DOHH2 (cell line): Measurements from ENCODE around the gene MAML2.

Experiments used
- H3F3A ChIP-seq: fragments of 200-600 bp; sonication (generic), shearing (Covaris generic); 2 replicates; pipeline ENCODE4 v1.6.0; 2016; ENCODE audit warnings: antibody characterized with exemption, mild to moderate bottlenecking; ENCODE audit not compliant: control insufficient read depth, insufficient read depth
- H3K27ac ChIP-seq: fragments of 200-600 bp; sonication (generic); 2 replicates; pipeline ENCODE4 v1.5.1; 2014; ENCODE audit warnings: low read depth, mild to moderate bottlenecking, low read length, moderate library complexity
- H3K27me3 ChIP-seq: fragments of 200-600 bp; sonication (generic); 2 replicates; pipeline ENCODE4 v1.6.1; 2014; ENCODE audit warnings: mild to moderate bottlenecking, low read length, mixed read lengths; ENCODE audit not compliant: control insufficient read depth
- H3K36me3 ChIP-seq: fragments of 200-600 bp; sonication (generic); 2 replicates; pipeline ENCODE4 v1.6.1; 2014; ENCODE audit warnings: mild to moderate bottlenecking, low read length, moderate library complexity, mixed read lengths; ENCODE audit not compliant: control insufficient read depth
- H3K4me1 ChIP-seq: fragments of 200-600 bp; sonication (generic); 2 replicates; pipeline ENCODE4 v1.6.1; 2014; ENCODE audit warnings: mild to moderate bottlenecking, low read length, mixed read lengths; ENCODE audit not compliant: control insufficient read depth
- H3K4me2 ChIP-seq: fragments of 200-600 bp; sonication (generic); 2 replicates; pipeline ENCODE4 v1.6.0; 2014; ENCODE audit warnings: mild to moderate bottlenecking, low read length, moderate library complexity
- H3K4me3 ChIP-seq: fragments of 200-600 bp; sonication (generic); 2 replicates; pipeline ENCODE4 v1.5.1; 2014; ENCODE audit warnings: mild to moderate bottlenecking, low read length, mixed read lengths
- H3K79me2 ChIP-seq: fragments of 200-600 bp; sonication (generic); 2 replicates; pipeline ENCODE4 v1.6.1; 2014; ENCODE audit warnings: mild to moderate bottlenecking, low read length, mixed read lengths; ENCODE audit not compliant: control insufficient read depth
- H3K9me2 ChIP-seq: fragments of 200-600 bp; sonication (generic); replicated peaks from 2 replicates; pipeline ENCODE4 v1.6.1; 2014; ENCODE audit warnings: mild to moderate bottlenecking, low read length, mixed read lengths; ENCODE audit not compliant: control insufficient read depth
- H3K9me3 ChIP-seq: fragments of 200-600 bp; sonication (generic); 2 replicates; pipeline ENCODE4 v1.6.1; 2014; ENCODE audit warnings: antibody characterized with exemption, low read length, mixed read lengths; ENCODE audit not compliant: control insufficient read depth, insufficient read depth
- H4K20me1 ChIP-seq: fragments of 200-600 bp; sonication (generic); 2 replicates; pipeline ENCODE4 v1.6.0; 2014; ENCODE audit warnings: low read depth, mild to moderate bottlenecking, antibody characterized with exemption, low read length, moderate library complexity; ENCODE audit not compliant: control insufficient read depth, insufficient read depth
- CTCF ChIP-seq: fragments of 200-600 bp; sonication (generic); IDR thresholded peaks from one replicate; pipeline ENCODE4 v1.5.1; 2014; ENCODE audit warnings: antibody characterized with exemption, mild to moderate bottlenecking, low read depth, low read length; ENCODE audit not compliant: poor library complexity, severe bottlenecking
- EZH2phosphoT487 ChIP-seq: fragments of 200-600 bp; sonication (generic); IDR thresholded peaks from 2 replicates; pipeline ENCODE4 v1.6.1; 2017; ENCODE audit warnings: borderline replicate concordance, mild to moderate bottlenecking, antibody characterized with exemption, low read length, moderate library complexity, mixed read lengths

The MAML2 gene

GRCh38 chr11:96001037-96001436 lies 342.0 kb downstream of the MAML2 start:
- Histone ChIP-seq H3K27ac (no peak overlapping the region), H3K79me2 (no peaks in the 10 kb centered on the region), H3K4me1 (no peaks in the 10 kb centered on the region), H3K9me2 (no peaks in the 10 kb centered on the region), H3K36me3 (no peaks in the 10 kb centered on the region), H4K20me1 (no peaks in the 10 kb centered on the region), H3F3A (no peaks in the 10 kb centered on the region), H3K27me3 (peaks cover 4% of the 10 kb centered on the region; the same call in 1 of the 2 replicates), H3K4me3 (no peak overlapping the region), H3K4me2 (no peak overlapping the region), H3K9me3 (no peaks in the 10 kb centered on the region)
- TF ChIP-seq EZH2phosphoT487 = no peak
- TF ChIP-seq CTCF = no peak

- no peaks in the 10 kb centered on the region for H3K9me2 ChIP-seq
- no peaks in the 10 kb centered on the region for H4K20me1 ChIP-seq
- no peaks in the 10 kb centered on the region for H3K9me3 ChIP-seq
- H3K27ac ChIP-seq = no peak overlapping the region
- no peaks in the 10 kb centered on the region for H3K4me1 ChIP-seq
- H3F3A ChIP-seq = no peaks in the 10 kb centered on the region
- no peaks in the 10 kb centered on the region for H3K79me2 ChIP-seq
- H3K4me3 ChIP-seq = no peak overlapping the region
- no peak overlapping the region for H3K4me2 ChIP-seq
- no peaks in the 10 kb centered on the region for H3K36me3 ChIP-seq
- H3K27me3 ChIP-seq = peaks cover 4% of the 10 kb centered on the region; the same call in 1 of the 2 replicates
- TF ChIP-seq CTCF = no peak
- no peak for TF ChIP-seq EZH2phosphoT487
Measured at GRCh38 chr11:95999711-96000406, 343.1 kb downstream of the MAML2 start.

DNA sequence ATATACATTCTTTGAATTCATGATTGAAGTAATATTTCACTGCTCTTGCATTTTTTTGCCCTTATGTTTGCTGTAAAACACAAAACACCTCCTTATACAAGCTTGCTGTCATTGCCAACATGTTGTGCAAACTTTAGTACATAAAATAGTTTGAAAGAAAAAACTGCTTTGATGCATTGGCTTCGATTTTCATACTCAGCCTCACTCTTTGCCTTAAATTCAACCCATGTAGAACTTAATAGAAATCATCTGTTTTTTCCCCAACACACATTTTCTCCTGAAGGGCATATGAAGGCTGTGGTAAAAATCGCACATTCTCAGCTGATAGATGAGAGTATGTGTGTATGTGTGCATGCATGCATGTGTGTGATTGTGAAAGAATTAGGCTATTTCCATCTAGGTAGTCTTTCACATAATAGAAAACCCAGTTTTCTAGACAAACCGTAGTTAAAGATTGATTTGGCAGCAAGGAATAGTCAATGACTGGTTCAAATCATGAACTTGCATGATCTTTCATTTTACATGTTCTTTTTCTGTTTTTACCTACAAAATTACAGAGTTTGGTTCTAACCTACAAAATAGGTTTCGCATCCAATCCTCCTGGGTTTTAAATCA lies 346.3 kb downstream of the MAML2 start:
- H3K4me2 ChIP-seq = no peak overlapping the region
- no peak overlapping the region for H3K4me3 ChIP-seq
- no peak overlapping the region for H3K27ac ChIP-seq
- H3K4me1 ChIP-seq = no peaks in the 10 kb centered on the region
- H3K27me3 ChIP-seq = peaks cover 4% of the 10 kb centered on the region; the same call in 1 of the 2 replicates
- H3K9me2 ChIP-seq = no peaks in the 10 kb centered on the region
- no peaks in the 10 kb centered on the region for H3K79me2 ChIP-seq
- no peaks in the 10 kb centered on the region for H3K36me3 ChIP-seq
- H3K9me3 ChIP-seq = no peaks in the 10 kb centered on the region
- no peaks in the 10 kb centered on the region for H4K20me1 ChIP-seq
- no peaks in the 10 kb centered on the region for H3F3A ChIP-seq
- TF ChIP-seq CTCF = no peak
- no peak for TF ChIP-seq EZH2phosphoT487
